Activated naive CD4-positive, alpha-beta T cell treated with Interleukin-2 at 50 U/mL for 16 hours (primary cell): Measurements from ENCODE around the gene PHF10.
"Not testable (repeated sequence)": the region's sequence is repeated elsewhere in the genome, so short reads cannot be mapped to it uniquely, and the experiment has no call there.

Experiments
- DNase-seq: peaks from one replicate; pipeline ENCODE4 v3.0.0-alpha.2; 2020

PHF10 gene

GRCh38 chr6:169724494-169725124 lies at the start of gene PHF10:
PHF10 (minus strand) TSS chr6:169724500; CDS start chr6:169723931, 569 bp downstream.
- DNase-seq, result peak; percentile 72

GRCh38 chr6:169766921-169767736 lies 42.8 kb upstream of the PHF10 start:
- no peak for DNase-seq

- no peak for DNase-seq
These were observed 41.9 kb upstream of the PHF10 start for GRCh38 chr6:169766232-169766631.

GRCh38 chr6:169765789-169766188 lies 41.5 kb upstream of the PHF10 start:
- DNase-seq, result not testable (repeated sequence)

- no peak for DNase-seq
These were observed 39.6 kb upstream of the PHF10 start for GRCh38 chr6:169763881-169764280.

- DNase-seq, result no peak
These were observed 39.0 kb upstream of the PHF10 start for GRCh38 chr6:169763308-169763707.

GRCh38 chr6:169755162-169755561 lies 30.9 kb upstream of the PHF10 start:
- no peak for DNase-seq

GRCh38 chr6:169752074-169752623 lies 27.8 kb upstream of the PHF10 start:
- DNase-seq, result no peak

GRCh38 chr6:169751242-169752073 lies 27.2 kb upstream of the PHF10 start, which contains the start of the genes DYNLT2 and ERMARD:
DYNLT2 (minus strand) TSS chr6:169751572; CDS start chr6:169751458, 114 bp downstream.
ERMARD (plus strand) TSS chr6:169751622; CDS start chr6:169751658, 36 bp downstream.
- peak; percentile 93 for DNase-seq

GRCh38 chr6:169746556-169746955 lies 22.3 kb upstream of the PHF10 start:
- no peak for DNase-seq

- DNase-seq, result no peak
These were observed 21.1 kb upstream of the PHF10 start for GRCh38 chr6:169745405-169745804.

GRCh38 chr6:169741344-169741743 lies 17.0 kb upstream of the PHF10 start:
- no peak for DNase-seq

GRCh38 chr6:169738976-169739529 lies 14.8 kb upstream of the PHF10 start:
- no peak for DNase-seq

GRCh38 chr6:169738204-169738975 lies 14.1 kb upstream of the PHF10 start:
- DNase-seq, result no peak

GRCh38 chr6:169729961-169730360 lies 5.7 kb upstream of the PHF10 start:
- DNase-seq, result no peak

GRCh38 chr6:169726963-169727362 lies 2.7 kb upstream of the PHF10 start:
- DNase-seq, result no peak

GRCh38 chr6:169726049-169726400 lies 1.7 kb upstream of the PHF10 start:
- no peak for DNase-seq

GRCh38 chr6:169725125-169726048 lies 1.1 kb upstream of the PHF10 start:
- peak; percentile 8 for DNase-seq

- peak; percentile 50 for DNase-seq
These were observed 258 bp downstream of the PHF10 start for GRCh38 chr6:169723991-169724493.

- DNase-seq, result peak; percentile 72
These were observed 945 bp downstream of the PHF10 start for GRCh38 chr6:169723200-169723909.
